Panc1 (cell line): ENCODE results near the gene KDM5A. TPM values are rescaled to one million over a fixed set of nuclear protein-coding genes. Genes with fewer than 3 reads are reported as not detected.

Source experiments
- ATAC-seq: fragments of 200-7000 bp; cut with Tn5 transposase; 2 replicates; pipeline ENCODE4 v1.9.1; 2020; ENCODE audit warnings: mild to moderate bottlenecking, moderate library complexity
- BruUV-seq: library from RNA; stranded (reverse); fragments of 400-500 nt; replicated peaks from 2 replicates; lab custom pipeline; 2021; lab: Mats Ljungman, UMichigan
- CTCF ChIA-PET: fragments of 300-600 bp; sonication (Branson Sonifier 250); formaldehyde crosslinking; loops from one replicate; lab custom pipeline; 2022; ENCODE audit warnings: antibody characterized with exemption; lab: Charles Lee
- POLR2A ChIA-PET: fragments of 300-600 bp; sonication (Branson Sonifier 250); formaldehyde crosslinking; loops from one replicate; lab custom pipeline; 2022; ENCODE audit warnings: antibody characterized with exemption; lab: Charles Lee
- DNase-seq: peaks from one replicate; pipeline ENCODE4 v3.0.0-alpha.2; 2010; ENCODE audit warnings: low read depth, low spot score
- H3K27ac ChIP-seq: 2 replicates; pipeline ENCODE4 v1.5.1; 2011; ENCODE audit warnings: mild to moderate bottlenecking, low read length, inconsistent platforms
- H3K27me3 ChIP-seq: fragments of 200-500 bp; sonication (Bioruptor generic); 2 replicates; pipeline ENCODE4 v1.6.0; 2014; ENCODE audit warnings: low read length, inconsistent platforms; ENCODE audit not compliant: control insufficient read depth, insufficient read depth
- H3K36me3 ChIP-seq: fragments of 200-500 bp; sonication (Bioruptor generic); 2 replicates; pipeline ENCODE4 v1.5.1; 2014; ENCODE audit warnings: inconsistent platforms, mild to moderate bottlenecking, low read length, moderate library complexity; ENCODE audit not compliant: control insufficient read depth, insufficient read depth
- H3K4me1 ChIP-seq: 2 replicates; pipeline ENCODE4 v1.5.1; 2011; ENCODE audit warnings: inconsistent platforms, mild to moderate bottlenecking, low read length, moderate library complexity; ENCODE audit not compliant: control insufficient read depth, insufficient read depth
- H3K4me3 ChIP-seq, 2 experiments: 2 replicates each; pipeline ENCODE4 v1.5.1; 2011 to 2012; ENCODE audit warnings: low read depth in 2 of 2, low read length in 2 of 2, mild to moderate bottlenecking in 2 of 2, inconsistent platforms in 1 of 2, moderate library complexity in 1 of 2
- H3K9me3 ChIP-seq: fragments of 200-500 bp; sonication (Bioruptor generic); 2 replicates; pipeline ENCODE4 v1.5.1; 2014; ENCODE audit warnings: low read depth, mild to moderate bottlenecking, inconsistent platforms, low read length, moderate library complexity; ENCODE audit not compliant: control insufficient read depth, insufficient read depth
- CTCF ChIP-seq: fragments of 450-650 bp; IDR thresholded peaks from 2 replicates; pipeline ENCODE4 v1.5.1; 2017; ENCODE audit warnings: mild to moderate bottlenecking
- POLR2AphosphoS5 ChIP-seq: IDR thresholded peaks from 2 replicates; pipeline ENCODE4 v1.6.1; 2012; ENCODE audit warnings: mild to moderate bottlenecking, low read depth, low read length, moderate library complexity
- REST ChIP-seq, 2 experiments: IDR thresholded peaks; 2 replicates each; pipeline ENCODE4 v1.6.1; 2011 to 2012; ENCODE audit warnings: low read depth in 2 of 2, control low read depth in 1 of 2, low read length in 1 of 2, mild to moderate bottlenecking in 1 of 2, moderate library complexity in 1 of 2; ENCODE audit not compliant: insufficient read depth in 1 of 2
- SIN3A ChIP-seq: IDR thresholded peaks from 2 replicates; pipeline ENCODE4 v1.6.1; 2012; ENCODE audit warnings: low read depth, mild to moderate bottlenecking, low read length, moderate library complexity, borderline replicate concordance; ENCODE audit not compliant: insufficient read depth
- TCF7L2 ChIP-seq: IDR thresholded peaks from 2 replicates; pipeline ENCODE4 v1.6.1; 2011; ENCODE audit warnings: mild to moderate bottlenecking, low read depth, low read length, inconsistent platforms
- in situ Hi-C: cut with HindIII; loops from 2 replicates; pipeline ENCODE4 v1.10.0; 2016; ENCODE audit warnings: low sequenced_read_pairs, low pct_unique_long_range_greater_than_20kb
- intact Hi-C: fragments of 100-400 bp; cut with micrococcal nuclease; formaldehyde crosslinking; loops from one replicate; pipeline ENCODE4 v1.10.0; 2022; ENCODE audit not compliant: unreplicated experiment
- total RNA-seq: library from RNA; stranded (reverse); gene quantifications from one replicate; pipeline ENCODE4 v1.2.1, GENCODE V29; 2021; ENCODE audit not compliant: unreplicated experiment

KDM5A gene
- total RNA-seq, 1 experiment from 2014 or later = 49.0 TPM

DNA sequence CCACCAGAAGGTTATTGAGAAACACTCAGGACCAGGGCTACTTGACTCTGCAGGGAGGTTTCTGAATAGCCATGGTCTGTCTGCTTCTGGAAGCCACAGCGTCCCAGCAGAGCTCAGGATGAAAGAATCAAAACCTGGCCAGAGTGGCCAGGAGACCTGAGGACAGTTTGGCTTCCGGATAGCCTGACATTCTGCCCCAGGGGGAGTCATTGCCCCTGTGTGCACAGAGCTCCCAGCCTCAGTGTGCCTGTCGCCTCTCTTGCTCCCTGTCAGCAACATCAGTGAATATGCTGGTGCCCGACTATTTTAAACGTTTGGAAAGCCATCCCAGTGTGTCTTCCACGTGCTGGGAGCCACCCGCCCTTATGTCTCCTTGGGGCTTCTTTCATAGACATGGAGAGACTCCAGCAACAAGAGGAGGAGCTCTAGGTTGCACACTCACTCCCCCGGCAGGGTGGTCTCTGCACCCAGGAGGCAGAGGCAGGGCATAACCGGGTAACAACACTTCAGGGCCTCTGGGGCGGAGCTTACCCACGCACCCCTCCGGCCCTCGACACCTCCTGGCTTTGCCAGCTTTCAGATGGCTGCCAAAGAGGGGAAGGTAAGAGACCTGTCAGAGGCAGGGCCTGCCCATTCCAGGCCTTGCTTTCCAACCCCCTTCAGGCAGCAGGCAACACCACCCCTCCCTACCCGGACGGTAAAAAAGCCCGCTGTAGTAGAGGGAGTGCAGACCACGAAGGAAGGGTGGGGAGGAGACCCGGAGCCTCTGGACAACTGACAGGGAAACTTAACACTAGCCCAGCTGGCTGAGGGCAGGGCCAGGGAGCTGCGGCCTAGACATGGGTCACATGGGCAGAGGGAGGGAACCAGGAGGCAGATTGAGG, 156.1 kb downstream of the KDM5A start:
- Histone ChIP-seq H3K36me3 (no peaks in the 10 kb centered on the region), H3K9me3 (no peaks in the 10 kb centered on the region), H3K4me3 (no peak overlapping the region), H3K27me3 (no peaks in the 10 kb centered on the region), H3K27ac (no peak overlapping the region), H3K4me1 (no peaks in the 10 kb centered on the region)
- CTCF ChIA-PET = no interaction called here
- POLR2A ChIA-PET = no interaction called here
- in situ Hi-C loops (no loop called here), intact Hi-C loops (no loop called here)
- BruUV-seq = no TSS peak
- DNase-seq = no peak
- no peak for TF ChIP-seq REST (IDR thresholded peaks at IDR 0.05; ENCODE audit: insufficient read depth in 1 of 2, low read depth in 2 of 2, low read length in 1 of 2)
- TF ChIP-seq TCF7L2 = no peak
- no peak for TF ChIP-seq CTCF
- no peak for TF ChIP-seq POLR2AphosphoS5
- no peak for TF ChIP-seq SIN3A
- ATAC-seq = no peak; the same call in 1 of the 2 replicates

- no peaks in the 10 kb centered on the region for H3K27me3 ChIP-seq
- TF ChIP-seq POLR2AphosphoS5 = no peak
- no peak for TF ChIP-seq REST (IDR thresholded peaks at IDR 0.05; ENCODE audit: insufficient read depth in 1 of 2, low read depth in 2 of 2, low read length in 1 of 2)
- no peak for TF ChIP-seq TCF7L2
- no peak for TF ChIP-seq SIN3A
- no peak for TF ChIP-seq CTCF
These were observed 158.0 kb downstream of the KDM5A start for GRCh38 chr12:230925-231671.

More at GRCh38 chr12:230925-231671, 158.0 kb downstream of the KDM5A start:
- no peak for DNase-seq
- POLR2A ChIA-PET = no interaction called here
- in situ Hi-C loops = no loop called here
- CTCF ChIA-PET = no interaction called here
- Histone ChIP-seq H3K27ac (no peak overlapping the region), H3K36me3 (no peaks in the 10 kb centered on the region), H3K4me3 (no peak overlapping the region), H3K9me3 (no peaks in the 10 kb centered on the region), H3K4me1 (no peaks in the 10 kb centered on the region)
- intact Hi-C loops = no loop called here
- no peak for ATAC-seq
- no TSS peak for BruUV-seq
